ENCODE measurements around the gene SCARF1. TPM values are rescaled to one million over a fixed set of nuclear protein-coding genes. Genes with fewer than 3 reads are reported as not detected.

SCARF1 gene
- total RNA-seq, 1 experiment from 2014 or later, result 2.2 TPM

DNA sequence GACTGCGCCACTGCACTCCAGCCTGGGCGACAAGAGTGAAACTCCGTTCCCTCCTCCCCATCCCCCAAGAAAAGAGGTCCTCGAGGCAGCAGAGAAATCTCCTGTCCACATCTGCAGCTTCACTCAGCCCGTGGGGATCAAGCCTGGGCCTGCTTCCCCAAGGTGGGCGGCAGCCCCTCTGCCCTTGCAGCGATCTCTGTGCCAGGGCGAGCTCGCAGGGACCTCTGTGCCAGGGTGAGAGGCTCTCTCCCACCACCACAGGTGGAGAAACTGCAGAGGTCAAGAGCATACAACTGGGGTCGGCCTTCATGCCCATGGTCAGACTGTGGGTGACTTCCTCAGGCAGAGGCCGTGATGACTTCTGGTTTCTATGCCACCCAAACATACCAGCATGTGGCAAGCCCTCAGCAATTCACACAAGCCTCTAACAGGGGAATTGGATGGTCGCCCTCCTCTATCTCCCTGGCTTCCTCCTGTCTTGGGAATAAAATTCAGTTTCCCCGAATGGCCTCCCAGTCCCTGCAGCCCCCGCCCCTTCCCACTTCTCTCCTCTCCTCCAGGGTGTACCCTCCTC, 22.4 kb downstream of the SCARF1 start:
- Histone ChIP-seq H3K79me2 (ENCODE audit: low read depth) (no peaks in the 10 kb centered on the region), H2AFZ (no peak overlapping the region), H3K4me3 (no peak overlapping the region), H3K27ac (no peak overlapping the region), H3K9me2 (ENCODE audit: insufficient read depth) (no peaks in the 10 kb centered on the region), H3K4me1 (replicated peaks; ENCODE audit: insufficient read depth) (no peaks in the 10 kb centered on the region), H4K20me1 (ENCODE audit: insufficient read depth) (no peaks in the 10 kb centered on the region), H3K4me2 (no peak overlapping the region), H3K9me3 (ENCODE audit: insufficient read depth, low read depth) (no peaks in the 10 kb centered on the region), H3K36me3 (ENCODE audit: low read depth) (no peaks in the 10 kb centered on the region), H3K27me3 (ENCODE audit: insufficient read depth, low read depth) (no peaks in the 10 kb centered on the region), H3F3A (ENCODE audit: insufficient read depth, low read depth) (peaks cover 17% of the 10 kb centered on the region; the same call in 1 of the 2 replicates)
- POLR2A ChIA-PET (ENCODE audit: unreplicated experiment), result interaction anchor here (0.7 kb wide), 1 partner anchor 542 kb away, joined by 3 read pairs; no protein-coding TSS in a partner anchor
- TF ChIP-seq, protein P1, sequence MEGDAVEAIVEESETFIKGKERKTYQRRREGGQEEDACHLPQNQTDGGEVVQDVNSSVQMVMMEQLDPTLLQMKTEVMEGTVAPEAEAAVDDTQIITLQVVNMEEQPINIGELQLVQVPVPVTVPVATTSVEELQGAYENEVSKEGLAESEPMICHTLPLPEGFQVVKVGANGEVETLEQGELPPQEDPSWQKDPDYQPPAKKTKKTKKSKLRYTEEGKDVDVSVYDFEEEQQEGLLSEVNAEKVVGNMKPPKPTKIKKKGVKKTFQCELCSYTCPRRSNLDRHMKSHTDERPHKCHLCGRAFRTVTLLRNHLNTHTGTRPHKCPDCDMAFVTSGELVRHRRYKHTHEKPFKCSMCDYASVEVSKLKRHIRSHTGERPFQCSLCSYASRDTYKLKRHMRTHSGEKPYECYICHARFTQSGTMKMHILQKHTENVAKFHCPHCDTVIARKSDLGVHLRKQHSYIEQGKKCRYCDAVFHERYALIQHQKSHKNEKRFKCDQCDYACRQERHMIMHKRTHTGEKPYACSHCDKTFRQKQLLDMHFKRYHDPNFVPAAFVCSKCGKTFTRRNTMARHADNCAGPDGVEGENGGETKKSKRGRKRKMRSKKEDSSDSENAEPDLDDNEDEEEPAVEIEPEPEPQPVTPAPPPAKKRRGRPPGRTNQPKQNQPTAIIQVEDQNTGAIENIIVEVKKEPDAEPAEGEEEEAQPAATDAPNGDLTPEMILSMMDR (conservative IDR thresholded peaks at IDR 0.05), result no peak
- no peak for TF ChIP-seq EZH2 (IDR thresholded peaks at IDR 0.05; ENCODE audit: low read depth)
- intact Hi-C loops (cut with micrococcal nuclease; ENCODE audit: unreplicated experiment), result no loop called here
- no TSS peak for BruUV-seq (replicated peaks)
- no peak for DNase-seq
- CTCF ChIA-PET, result no interaction called here

DNA sequence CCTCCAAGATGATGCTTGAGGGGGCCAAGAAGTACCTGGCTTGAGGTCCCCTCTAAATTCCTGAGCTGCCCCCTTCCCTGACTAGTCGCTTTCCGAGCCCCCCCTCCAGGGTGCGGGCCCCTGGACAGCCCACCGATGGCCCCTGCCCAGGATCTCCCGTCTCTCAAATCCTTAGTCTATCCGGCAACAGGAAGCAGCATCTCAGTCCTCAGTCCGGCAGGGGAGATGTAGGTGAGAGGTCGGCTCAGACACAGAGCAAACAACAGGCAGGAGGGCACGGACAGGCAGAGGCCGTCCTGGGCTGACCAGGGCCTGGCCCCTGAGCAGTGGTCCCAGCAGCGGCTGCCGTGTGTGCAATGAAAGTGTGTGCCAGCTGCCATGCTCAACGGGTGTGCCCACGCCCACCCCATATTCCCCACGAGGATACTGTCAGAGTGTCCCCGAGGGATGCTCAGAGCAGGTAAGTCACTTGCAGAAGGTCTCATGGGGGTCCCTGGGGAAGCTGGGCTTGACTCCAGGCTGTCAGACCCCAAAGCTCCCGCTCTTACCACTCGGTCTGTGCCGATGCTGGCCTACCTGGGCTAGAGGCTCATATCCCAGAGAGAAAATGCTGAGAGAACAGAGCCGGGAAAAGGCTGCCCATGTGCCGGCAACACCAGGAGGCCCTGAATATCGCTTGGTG, 24.1 kb downstream of the SCARF1 start:
- H3K9me3 ChIP-seq (ENCODE audit: insufficient read depth, low read depth), result no peaks in the 10 kb centered on the region
- intact Hi-C loops (cut with micrococcal nuclease; ENCODE audit: unreplicated experiment), result no loop called here
- H2AFZ ChIP-seq, result no peak overlapping the region
- no peaks in the 10 kb centered on the region for H3K36me3 ChIP-seq (ENCODE audit: low read depth)
- no peaks in the 10 kb centered on the region for H3K79me2 ChIP-seq (ENCODE audit: low read depth)
- H3K4me1 ChIP-seq (replicated peaks; ENCODE audit: insufficient read depth), result 0 out of 2 replicates have a peak, but pooled peaks cover 3% of the 10 kb centered on the region
- POLR2A ChIA-PET (ENCODE audit: unreplicated experiment), result no interaction called here
- no TSS peak for BruUV-seq (replicated peaks)
- TF ChIP-seq, protein P1 (conservative IDR thresholded peaks at IDR 0.05), result no peak
- TF ChIP-seq EZH2 (IDR thresholded peaks at IDR 0.05; ENCODE audit: low read depth), result no peak
- H4K20me1 ChIP-seq (ENCODE audit: insufficient read depth), result no peaks in the 10 kb centered on the region
- CTCF ChIA-PET, result interaction anchor here (1.2 kb wide), 1 partner anchor 47 kb away, joined by 3 read pairs; no protein-coding TSS in a partner anchor
- no peaks in the 10 kb centered on the region for H3K27me3 ChIP-seq (ENCODE audit: insufficient read depth, low read depth)
- no peak overlapping the region for H3K27ac ChIP-seq
- no peak overlapping the region for H3K4me2 ChIP-seq
- H3K9me2 ChIP-seq (ENCODE audit: insufficient read depth), result no peaks in the 10 kb centered on the region
- DNase-seq, result no peak
- no peak overlapping the region for H3K4me3 ChIP-seq
- H3F3A ChIP-seq (ENCODE audit: insufficient read depth, low read depth), result peaks cover 18% of the 10 kb centered on the region; the same call in 1 of the 2 replicates

DNA sequence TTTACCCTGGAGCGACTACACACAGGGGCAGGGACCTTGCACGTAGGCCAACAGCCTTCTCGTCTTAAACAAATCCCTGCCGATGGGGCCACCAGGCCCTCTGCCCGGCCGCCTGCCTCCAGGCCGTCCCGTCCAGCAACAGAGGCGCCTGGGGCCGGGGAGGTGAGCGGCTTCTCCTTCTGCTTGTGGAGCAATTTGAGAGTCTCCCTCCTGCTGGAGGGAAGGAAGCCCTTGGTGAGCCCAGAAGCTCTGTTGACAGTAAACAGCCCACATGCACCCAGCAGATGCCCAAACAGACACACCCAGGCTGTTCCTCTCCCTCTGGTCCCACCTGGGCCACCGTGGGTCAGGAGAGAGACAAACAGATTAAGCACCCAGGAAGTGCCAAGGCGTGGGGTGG, 25.0 kb downstream of the SCARF1 start:
- no peaks in the 10 kb centered on the region for H3K9me3 ChIP-seq (ENCODE audit: insufficient read depth, low read depth)
- no peak overlapping the region for H2AFZ ChIP-seq
- no peaks in the 10 kb centered on the region for H3K36me3 ChIP-seq (ENCODE audit: low read depth)
- no TSS peak for BruUV-seq (replicated peaks)
- no peak overlapping the region for H3K4me2 ChIP-seq
- TF ChIP-seq, protein P1 (conservative IDR thresholded peaks at IDR 0.05), result no peak
- TF ChIP-seq EZH2 (IDR thresholded peaks at IDR 0.05; ENCODE audit: low read depth), result no peak
- no peaks in the 10 kb centered on the region for H3K79me2 ChIP-seq (ENCODE audit: low read depth)
- POLR2A ChIA-PET (ENCODE audit: unreplicated experiment), result no interaction called here
- H3K27ac ChIP-seq, result no peak overlapping the region
- no peak overlapping the region for H3K4me3 ChIP-seq
- no peaks in the 10 kb centered on the region for H3K27me3 ChIP-seq (ENCODE audit: insufficient read depth, low read depth)
- no peak for DNase-seq
- no peaks in the 10 kb centered on the region for H4K20me1 ChIP-seq (ENCODE audit: insufficient read depth)
- H3F3A ChIP-seq (ENCODE audit: insufficient read depth, low read depth), result peaks cover 13% of the 10 kb centered on the region; the same call in 1 of the 2 replicates
- H3K4me1 ChIP-seq (replicated peaks; ENCODE audit: insufficient read depth), result 0 out of 2 replicates have a peak, but pooled peaks cover 3% of the 10 kb centered on the region
- CTCF ChIA-PET, result no interaction called here
- intact Hi-C loops (cut with micrococcal nuclease; ENCODE audit: unreplicated experiment), result no loop called here
- no peaks in the 10 kb centered on the region for H3K9me2 ChIP-seq (ENCODE audit: insufficient read depth)
